SK-N-SH treated with all-trans-retinoic acid at 6 μM for 48 hours (cell line): ENCODE results near the gene SPATS2.

Experiments used
- ATAC-seq: fragments of 200-7000 bp; cut with Tn5 transposase; 3 replicates; pipeline ENCODE4 v1.9.1; 2020; ENCODE audit warnings: mild to moderate bottlenecking, moderate library complexity
- ARNTL ChIP-seq: fragments of 450-650 bp; formaldehyde crosslinking; IDR thresholded peaks from 2 replicates; pipeline ENCODE4 v1.5.0; 2020; ENCODE audit warnings: low read depth, mild to moderate bottlenecking, moderate library complexity, borderline replicate concordance
- BACH2 ChIP-seq: fragments of 250-450 bp; sonication (Bioruptor Pico); IDR thresholded peaks from 2 replicates; pipeline ENCODE4 v1.9.0; 2021; ENCODE audit warnings: mild to moderate bottlenecking, borderline replicate concordance
- CSDC2 ChIP-seq: fragments of 250-450 bp; sonication (Bioruptor Pico); IDR thresholded peaks from 2 replicates; pipeline ENCODE4 v1.5.0; 2020; ENCODE audit warnings: mild to moderate bottlenecking, moderate library complexity
- ESRRG ChIP-seq: fragments of 250-450 bp; sonication (Bioruptor Pico); IDR thresholded peaks from 2 replicates; pipeline ENCODE4 v1.6.1; 2021; ENCODE audit warnings: mild to moderate bottlenecking
- ISL1 ChIP-seq: fragments of 250-450 bp; sonication (Bioruptor Pico); IDR thresholded peaks from 2 replicates; pipeline ENCODE4 v2.1.2; 2022; ENCODE audit warnings: mild to moderate bottlenecking, moderate library complexity
- OSR1 ChIP-seq: fragments of 250-450 bp; sonication (Bioruptor Pico); IDR thresholded peaks from 2 replicates; pipeline ENCODE4 v1.8.0; 2022; ENCODE audit warnings: moderate library complexity, mild to moderate bottlenecking, inconsistent platforms
- PPARA ChIP-seq: fragments of 250-450 bp; sonication (Bioruptor Pico); IDR thresholded peaks from 2 replicates; pipeline ENCODE4 v1.5.0; 2020; ENCODE audit warnings: mild to moderate bottlenecking, borderline replicate concordance
- RARB ChIP-seq: fragments of 250-450 bp; sonication (Bioruptor Pico); IDR thresholded peaks from 2 replicates; pipeline ENCODE4 v1.8.0; 2021; ENCODE audit warnings: mild to moderate bottlenecking, moderate library complexity
- SNAI2 ChIP-seq: fragments of 250-450 bp; sonication (Bioruptor Pico); IDR thresholded peaks from 2 replicates; pipeline ENCODE4 v1.5.0; 2020; ENCODE audit warnings: mild to moderate bottlenecking, moderate library complexity
- TCF4 ChIP-seq: fragments of 250-450 bp; sonication (Bioruptor Pico); IDR thresholded peaks from 2 replicates; pipeline ENCODE4 v1.8.0; 2021; ENCODE audit warnings: mild to moderate bottlenecking, moderate library complexity, borderline replicate concordance
- TOX ChIP-seq: fragments of 250-450 bp; sonication (Bioruptor Pico); IDR thresholded peaks from 2 replicates; pipeline ENCODE4 v1.8.0; 2021; ENCODE audit warnings: mild to moderate bottlenecking, moderate library complexity, borderline replicate concordance
- ZFP3 ChIP-seq: fragments of 250-450 bp; sonication (Bioruptor Pico); IDR thresholded peaks from 2 replicates; pipeline ENCODE4 v1.5.0; 2020; ENCODE audit warnings: mild to moderate bottlenecking, moderate library complexity
- ZFP30 ChIP-seq: fragments of 450-650 bp; formaldehyde crosslinking; IDR thresholded peaks from 2 replicates; pipeline ENCODE4 v1.5.0; 2022; ENCODE audit warnings: mild to moderate bottlenecking, moderate library complexity
- ZNF70 ChIP-seq: fragments of 450-650 bp; formaldehyde crosslinking; IDR thresholded peaks from 2 replicates; pipeline ENCODE4 v1.5.0; 2020; ENCODE audit warnings: mild to moderate bottlenecking, moderate library complexity
- TF ChIP-seq, protein P1 (sequence below): fragments of 250-450 bp; sonication (Bioruptor Pico); IDR thresholded peaks from 2 replicates; pipeline ENCODE4 v1.8.0; 2020; ENCODE audit warnings: mild to moderate bottlenecking, moderate library complexity, borderline replicate concordance
- TF ChIP-seq, protein P2 (sequence below): fragments of 250-450 bp; sonication (Bioruptor Pico); IDR thresholded peaks from 2 replicates; pipeline ENCODE4 v1.5.1; 2021; ENCODE audit warnings: mild to moderate bottlenecking, moderate library complexity
- TF ChIP-seq, protein P3 (sequence below): fragments of 250-450 bp; sonication (Bioruptor Pico); IDR thresholded peaks from 2 replicates; pipeline ENCODE4 v1.5.0; 2020; ENCODE audit warnings: mild to moderate bottlenecking, moderate library complexity
- TF ChIP-seq, protein P4 (sequence below): fragments of 250-450 bp; sonication (Bioruptor Pico); IDR thresholded peaks from 2 replicates; pipeline ENCODE4 v1.8.0; 2021; ENCODE audit warnings: low read depth, mild to moderate bottlenecking, moderate library complexity, borderline replicate concordance
- TF ChIP-seq, protein P5 (sequence below): fragments of 250-450 bp; sonication (Bioruptor Pico); IDR thresholded peaks from 2 replicates; pipeline ENCODE4 v1.5.1; 2020; ENCODE audit warnings: low read depth, mild to moderate bottlenecking, moderate library complexity

SPATS2 gene

DNA sequence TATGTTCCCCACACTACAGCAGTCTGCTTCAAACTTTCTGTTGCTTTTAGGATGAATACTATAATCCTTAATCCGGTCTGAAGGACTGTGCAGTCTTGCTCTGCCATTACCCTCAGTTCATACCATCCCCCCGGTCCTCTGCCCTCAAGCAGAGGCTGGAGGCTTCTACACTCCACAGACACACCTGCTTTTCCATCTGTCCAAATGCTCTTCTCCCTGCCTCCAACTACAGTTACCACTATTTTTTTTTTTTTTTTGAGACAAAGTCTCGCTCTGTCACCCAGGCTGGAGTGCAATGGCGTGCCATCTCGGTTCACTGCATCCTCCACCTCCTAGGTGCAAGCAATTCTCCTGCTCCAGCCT lies 152.3 kb downstream of the SPATS2 start:
- no peak for TF ChIP-seq ARNTL (CRISPR knock-in tag)
- no peak for TF ChIP-seq RARB (CRISPR knock-in tag)
- TF ChIP-seq OSR1 (CRISPR knock-in tag) = no peak
- no peak for TF ChIP-seq TOX
- TF ChIP-seq, protein P1, sequence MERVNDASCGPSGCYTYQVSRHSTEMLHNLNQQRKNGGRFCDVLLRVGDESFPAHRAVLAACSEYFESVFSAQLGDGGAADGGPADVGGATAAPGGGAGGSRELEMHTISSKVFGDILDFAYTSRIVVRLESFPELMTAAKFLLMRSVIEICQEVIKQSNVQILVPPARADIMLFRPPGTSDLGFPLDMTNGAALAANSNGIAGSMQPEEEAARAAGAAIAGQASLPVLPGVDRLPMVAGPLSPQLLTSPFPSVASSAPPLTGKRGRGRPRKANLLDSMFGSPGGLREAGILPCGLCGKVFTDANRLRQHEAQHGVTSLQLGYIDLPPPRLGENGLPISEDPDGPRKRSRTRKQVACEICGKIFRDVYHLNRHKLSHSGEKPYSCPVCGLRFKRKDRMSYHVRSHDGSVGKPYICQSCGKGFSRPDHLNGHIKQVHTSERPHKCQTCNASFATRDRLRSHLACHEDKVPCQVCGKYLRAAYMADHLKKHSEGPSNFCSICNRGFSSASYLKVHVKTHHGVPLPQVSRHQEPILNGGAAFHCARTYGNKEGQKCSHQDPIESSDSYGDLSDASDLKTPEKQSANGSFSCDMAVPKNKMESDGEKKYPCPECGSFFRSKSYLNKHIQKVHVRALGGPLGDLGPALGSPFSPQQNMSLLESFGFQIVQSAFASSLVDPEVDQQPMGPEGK = no peak
- TF ChIP-seq TCF4 = no peak
- TF ChIP-seq ESRRG = no peak
- no peak for TF ChIP-seq ZNF70
- TF ChIP-seq BACH2 = no peak
- TF ChIP-seq, protein P2, sequence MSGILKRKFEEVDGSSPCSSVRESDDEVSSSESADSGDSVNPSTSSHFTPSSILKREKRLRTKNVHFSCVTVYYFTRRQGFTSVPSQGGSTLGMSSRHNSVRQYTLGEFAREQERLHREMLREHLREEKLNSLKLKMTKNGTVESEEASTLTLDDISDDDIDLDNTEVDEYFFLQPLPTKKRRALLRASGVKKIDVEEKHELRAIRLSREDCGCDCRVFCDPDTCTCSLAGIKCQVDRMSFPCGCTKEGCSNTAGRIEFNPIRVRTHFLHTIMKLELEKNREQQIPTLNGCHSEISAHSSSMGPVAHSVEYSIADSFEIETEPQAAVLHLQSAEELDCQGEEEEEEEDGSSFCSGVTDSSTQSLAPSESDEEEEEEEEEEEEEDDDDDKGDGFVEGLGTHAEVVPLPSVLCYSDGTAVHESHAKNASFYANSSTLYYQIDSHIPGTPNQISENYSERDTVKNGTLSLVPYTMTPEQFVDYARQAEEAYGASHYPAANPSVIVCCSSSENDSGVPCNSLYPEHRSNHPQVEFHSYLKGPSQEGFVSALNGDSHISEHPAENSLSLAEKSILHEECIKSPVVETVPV (CRISPR knock-in tag) = no peak
- no peak for TF ChIP-seq ISL1 (CRISPR knock-in tag)
- TF ChIP-seq, protein P3, sequence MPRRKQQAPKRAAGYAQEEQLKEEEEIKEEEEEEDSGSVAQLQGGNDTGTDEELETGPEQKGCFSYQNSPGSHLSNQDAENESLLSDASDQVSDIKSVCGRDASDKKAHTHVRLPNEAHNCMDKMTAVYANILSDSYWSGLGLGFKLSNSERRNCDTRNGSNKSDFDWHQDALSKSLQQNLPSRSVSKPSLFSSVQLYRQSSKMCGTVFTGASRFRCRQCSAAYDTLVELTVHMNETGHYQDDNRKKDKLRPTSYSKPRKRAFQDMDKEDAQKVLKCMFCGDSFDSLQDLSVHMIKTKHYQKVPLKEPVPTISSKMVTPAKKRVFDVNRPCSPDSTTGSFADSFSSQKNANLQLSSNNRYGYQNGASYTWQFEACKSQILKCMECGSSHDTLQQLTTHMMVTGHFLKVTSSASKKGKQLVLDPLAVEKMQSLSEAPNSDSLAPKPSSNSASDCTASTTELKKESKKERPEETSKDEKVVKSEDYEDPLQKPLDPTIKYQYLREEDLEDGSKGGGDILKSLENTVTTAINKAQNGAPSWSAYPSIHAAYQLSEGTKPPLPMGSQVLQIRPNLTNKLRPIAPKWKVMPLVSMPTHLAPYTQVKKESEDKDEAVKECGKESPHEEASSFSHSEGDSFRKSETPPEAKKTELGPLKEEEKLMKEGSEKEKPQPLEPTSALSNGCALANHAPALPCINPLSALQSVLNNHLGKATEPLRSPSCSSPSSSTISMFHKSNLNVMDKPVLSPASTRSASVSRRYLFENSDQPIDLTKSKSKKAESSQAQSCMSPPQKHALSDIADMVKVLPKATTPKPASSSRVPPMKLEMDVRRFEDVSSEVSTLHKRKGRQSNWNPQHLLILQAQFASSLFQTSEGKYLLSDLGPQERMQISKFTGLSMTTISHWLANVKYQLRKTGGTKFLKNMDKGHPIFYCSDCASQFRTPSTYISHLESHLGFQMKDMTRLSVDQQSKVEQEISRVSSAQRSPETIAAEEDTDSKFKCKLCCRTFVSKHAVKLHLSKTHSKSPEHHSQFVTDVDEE (CRISPR knock-in tag) = no peak
- TF ChIP-seq, protein P4, sequence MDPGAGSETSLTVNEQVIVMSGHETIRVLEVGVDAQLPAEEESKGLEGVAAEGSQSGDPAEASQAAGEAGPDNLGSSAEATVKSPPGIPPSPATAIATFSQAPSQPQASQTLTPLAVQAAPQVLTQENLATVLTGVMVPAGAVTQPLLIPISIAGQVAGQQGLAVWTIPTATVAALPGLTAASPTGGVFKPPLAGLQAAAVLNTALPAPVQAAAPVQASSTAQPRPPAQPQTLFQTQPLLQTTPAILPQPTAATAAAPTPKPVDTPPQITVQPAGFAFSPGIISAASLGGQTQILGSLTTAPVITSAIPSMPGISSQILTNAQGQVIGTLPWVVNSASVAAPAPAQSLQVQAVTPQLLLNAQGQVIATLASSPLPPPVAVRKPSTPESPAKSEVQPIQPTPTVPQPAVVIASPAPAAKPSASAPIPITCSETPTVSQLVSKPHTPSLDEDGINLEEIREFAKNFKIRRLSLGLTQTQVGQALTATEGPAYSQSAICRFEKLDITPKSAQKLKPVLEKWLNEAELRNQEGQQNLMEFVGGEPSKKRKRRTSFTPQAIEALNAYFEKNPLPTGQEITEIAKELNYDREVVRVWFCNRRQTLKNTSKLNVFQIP = no peak
- TF ChIP-seq CSDC2 = no peak
- TF ChIP-seq ZFP30 (CRISPR knock-in tag) = no peak
- no peak for TF ChIP-seq SNAI2 (CRISPR knock-in tag)
- ATAC-seq = no peak

DNA sequence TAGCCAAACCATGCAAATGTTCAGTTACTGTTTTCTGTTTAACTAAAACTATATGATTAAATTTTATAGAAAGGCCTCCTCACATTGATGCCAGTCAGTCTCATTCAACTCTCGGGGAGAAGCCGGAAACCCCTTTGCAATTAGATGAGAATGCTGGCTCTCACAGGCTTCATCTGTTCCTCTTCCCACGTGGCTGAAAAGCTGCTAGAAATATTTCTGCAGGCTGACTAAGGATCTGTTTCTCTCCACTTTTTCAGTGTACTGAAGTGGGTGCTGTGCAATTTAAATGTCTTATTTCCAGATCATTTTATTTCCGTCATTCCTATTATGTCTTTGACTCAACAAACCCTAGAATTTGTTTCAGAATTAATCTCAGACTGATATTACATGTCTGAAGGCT lies 154.1 kb downstream of the SPATS2 start:
- TF ChIP-seq CSDC2 = no peak
- ATAC-seq = no peak

DNA sequence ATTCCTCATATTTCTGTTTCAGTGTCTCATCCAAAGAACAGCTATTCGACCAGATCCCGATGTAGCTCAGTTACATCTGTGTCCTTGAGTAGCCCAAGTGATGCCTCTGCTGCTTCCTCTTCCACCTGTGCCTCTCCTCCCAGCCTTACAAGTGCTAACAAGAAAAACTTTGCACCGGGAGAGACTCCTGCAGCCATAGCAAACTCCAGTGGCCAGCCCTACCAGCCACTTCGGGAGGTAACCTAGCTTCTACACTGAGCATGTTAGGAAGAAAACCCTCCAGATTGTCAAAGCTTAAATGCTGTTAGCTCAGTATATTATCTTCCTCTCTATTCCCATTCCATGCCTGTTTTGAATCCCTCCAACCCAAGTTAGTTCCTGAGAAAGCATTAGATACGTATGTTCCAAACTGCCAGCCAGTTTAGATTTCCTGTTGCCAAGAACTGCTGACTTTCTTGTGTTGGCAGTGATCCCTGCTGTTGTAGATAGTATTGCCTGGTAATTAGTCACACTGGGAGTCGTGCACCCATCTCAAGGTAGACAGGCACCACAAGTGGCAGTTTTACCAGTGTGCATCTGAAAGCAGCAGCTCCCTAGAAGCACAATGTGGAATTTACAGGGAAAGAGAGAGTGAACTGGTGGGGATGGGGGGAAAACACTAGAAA lies 157.5 kb downstream of the SPATS2 start:
- no peak for ATAC-seq
- TF ChIP-seq CSDC2 (no peak), OSR1 (CRISPR knock-in tag) (no peak), RARB (CRISPR knock-in tag) (no peak), TCF4 (no peak), ZFP3 (CRISPR knock-in tag) (no peak), PPARA (CRISPR knock-in tag) (no peak), BACH2 (no peak)
- TF ChIP-seq, protein P3 (CRISPR knock-in tag) = no peak
- TF ChIP-seq, protein P5, sequence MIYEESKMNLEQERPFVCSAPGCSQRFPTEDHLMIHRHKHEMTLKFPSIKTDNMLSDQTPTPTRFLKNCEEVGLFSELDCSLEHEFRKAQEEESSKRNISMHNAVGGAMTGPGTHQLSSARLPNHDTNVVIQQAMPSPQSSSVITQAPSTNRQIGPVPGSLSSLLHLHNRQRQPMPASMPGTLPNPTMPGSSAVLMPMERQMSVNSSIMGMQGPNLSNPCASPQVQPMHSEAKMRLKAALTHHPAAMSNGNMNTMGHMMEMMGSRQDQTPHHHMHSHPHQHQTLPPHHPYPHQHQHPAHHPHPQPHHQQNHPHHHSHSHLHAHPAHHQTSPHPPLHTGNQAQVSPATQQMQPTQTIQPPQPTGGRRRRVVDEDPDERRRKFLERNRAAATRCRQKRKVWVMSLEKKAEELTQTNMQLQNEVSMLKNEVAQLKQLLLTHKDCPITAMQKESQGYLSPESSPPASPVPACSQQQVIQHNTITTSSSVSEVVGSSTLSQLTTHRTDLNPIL = no peak
